Testis (tissue), 3 donors: ENCODE measurements around the gene MTA3. TPM values are rescaled to one million over a fixed set of nuclear protein-coding genes. Genes with fewer than 3 reads are reported as not detected.

Experiments
- DNase-seq: peaks from one replicate; pipeline ENCODE4 v3.0.0-alpha.2; 2019
- H3K27ac ChIP-seq, 2 donors: fragments of 200-600 bp; sonication (generic); one replicate each; pipeline ENCODE4 v1.5.1; 2019
- H3K27me3 ChIP-seq: fragments of 200-600 bp; sonication (generic); one replicate; pipeline ENCODE4 v1.5.1; 2019
- H3K36me3 ChIP-seq: fragments of 200-600 bp; sonication (generic); one replicate; pipeline ENCODE4 v1.5.1; 2017; ENCODE audit warnings: low read depth; ENCODE audit errors: missing control alignments
- H3K4me1 ChIP-seq: fragments of 200-600 bp; sonication (generic); one replicate; pipeline ENCODE4 v1.5.1; 2019
- H3K4me3 ChIP-seq, 2 donors: fragments of 200-600 bp; sonication (generic); one replicate each; pipeline ENCODE4 v1.5.1; 2017 to 2019
- H3K9me3 ChIP-seq: fragments of 200-600 bp; sonication (generic); one replicate; pipeline ENCODE4 v1.5.1; 2017
- CTCF ChIP-seq, 3 experiments: fragments of 450-650 bp in 2 of 3; fragments of 200-600 bp in 1 of 3; sonication (generic) in 1 of 3; IDR thresholded peaks; one replicate each; pipeline ENCODE4 v1.5.1; 2016 to 2019; ENCODE audit warnings: antibody characterized with exemption in 3 of 3, mild to moderate bottlenecking in 2 of 3, moderate library complexity in 1 of 3
- POLR2A ChIP-seq: fragments of 450-650 bp; IDR thresholded peaks from one replicate; pipeline ENCODE4 v1.6.1; 2017; ENCODE audit warnings: antibody characterized with exemption, mild to moderate bottlenecking, moderate library complexity
- WGBS, 2 donors: methylation state at CpG; one replicate each; pipeline ENCODE4 v1.1.5; 2018; 5-methylcytosine and 5-hydroxymethylcytosine counted together
- intact Hi-C: fragments of 100-400 bp; cut with DNase I; formaldehyde crosslinking; loops from one replicate; pipeline ENCODE4 v1.15.1; 2023; ENCODE audit warnings: low total_unique reads
- polyA plus RNA-seq: library from polyadenylated mRNA; stranded (reverse); fragments of 350-450 nt; fragmentation: Illumina TruSeq; extraction: RNeasy Lipid Tissue Mini Kit (QIAGEN cat#74804); gene quantifications from one replicate; pipeline ENCODE4 v1.2.3, GENCODE V29; 2014; ENCODE audit warnings: low read depth, low replicate concordance; ENCODE audit not compliant: insufficient read depth
- total RNA-seq, 2 donors: library from RNA; depleted of rRNA; stranded (reverse); fragments of >200 nt; gene quantifications; one replicate each; pipeline ENCODE4 v1.2.3, GENCODE V29; 2016

The MTA3 gene
- total and polyA plus RNA-seq, 3 donors from 2014 or later, result 58.5 to 84.6 (median 77.0) TPM

GRCh38 chr2:42685303-42685702 is 116.9 kb downstream of the MTA3 start:
- H3K36me3 ChIP-seq, result no peaks in the 10 kb centered on the region
- H3K27ac ChIP-seq, result no peak overlapping the region
- H3K4me1 ChIP-seq, result no peaks in the 10 kb centered on the region
- WGBS, 2 donors, result 75 to 77% methylated on average over 5 of the region's 5 CpGs
- no peak for TF ChIP-seq POLR2A
- TF ChIP-seq CTCF (IDR thresholded peaks at IDR 0.05), result no peak
- H3K4me3 ChIP-seq, result no peak overlapping the region
- no peaks in the 10 kb centered on the region for H3K27me3 ChIP-seq
- no peak for DNase-seq
- no peaks in the 10 kb centered on the region for H3K9me3 ChIP-seq
- intact Hi-C loops, result no loop called here

GRCh38 chr2:42693013-42693615 is 124.7 kb downstream of the MTA3 start:
- intact Hi-C loops, result no loop called here
- H3K9me3 ChIP-seq, result no peaks in the 10 kb centered on the region
- H3K4me1 ChIP-seq, result no peaks in the 10 kb centered on the region
- WGBS, 2 donors, result 88 to 93% methylated on average over 1 to 2 of the region's 2 CpGs
- H3K36me3 ChIP-seq, result no peaks in the 10 kb centered on the region
- no peaks in the 10 kb centered on the region for H3K27me3 ChIP-seq
- no peak overlapping the region for H3K27ac ChIP-seq
- no peak overlapping the region for H3K4me3 ChIP-seq
- TF ChIP-seq CTCF (IDR thresholded peaks at IDR 0.05) (no peak), POLR2A (no peak)
- DNase-seq, result no peak

GRCh38 chr2:42693688-42694479 is 125.5 kb downstream of the MTA3 start:
- intact Hi-C loops, result no loop called here
- Histone ChIP-seq H3K4me3 (no peak overlapping the region), H3K4me1 (no peaks in the 10 kb centered on the region), H3K27ac (no peak overlapping the region), H3K27me3 (no peaks in the 10 kb centered on the region), H3K36me3 (no peaks in the 10 kb centered on the region), H3K9me3 (no peaks in the 10 kb centered on the region)
- DNase-seq, result no peak
- TF ChIP-seq POLR2A, result no peak
- TF ChIP-seq CTCF (IDR thresholded peaks at IDR 0.05), result no peak
- WGBS, 2 donors, result 97 to 98% methylated on average over 5 of the region's 5 CpGs

- intact Hi-C loops, result no loop called here
- no peak overlapping the region for H3K27ac ChIP-seq
- H3K36me3 ChIP-seq, result no peaks in the 10 kb centered on the region
- H3K9me3 ChIP-seq, result no peaks in the 10 kb centered on the region
- TF ChIP-seq CTCF (IDR thresholded peaks at IDR 0.05) (no peak), POLR2A (no peak)
- no peaks in the 10 kb centered on the region for H3K4me1 ChIP-seq
- H3K4me3 ChIP-seq, result no peak overlapping the region
- DNase-seq, result no peak
- no peaks in the 10 kb centered on the region for H3K27me3 ChIP-seq
Measured at GRCh38 chr2:42696987-42697386, 128.6 kb downstream of the MTA3 start.
